Gastroesophageal sphincter (tissue), 4 donors: ENCODE results near the gene TNS1. TPM values are rescaled to one million over a fixed set of nuclear protein-coding genes. Genes with fewer than 3 reads are reported as not detected.
"Not testable (repeated sequence)": the region's sequence is repeated elsewhere in the genome, so short reads cannot be mapped to it uniquely, and the experiment has no call there.

Source experiments
- ATAC-seq: fragments of 150-250 bp; one replicate; pipeline ENCODE4 v1.9.1; 2016; ENCODE audit warnings: mild to moderate bottlenecking, moderate library complexity
- H3K27ac ChIP-seq, 4 donors: fragments of 200-600 bp; sonication (generic) in 3 of 4; 1 replicate in 3 of 4; 2 replicates in 1 of 4; pipeline ENCODE4 v1.5.1; 2016 to 2019
- H3K27me3 ChIP-seq: fragments of 200-600 bp; sonication (generic); one replicate; pipeline ENCODE4 v1.5.1; 2019
- H3K36me3 ChIP-seq, 2 donors: fragments of 200-600 bp; sonication (generic); one replicate each; pipeline ENCODE4 v1.5.1; 2019; ENCODE audit warnings: control low read depth in 1 of 2
- H3K4me1 ChIP-seq, 3 donors: fragments of 200-600 bp; sonication (generic); 1 replicate in 2 of 3; 2 replicates in 1 of 3; pipeline ENCODE4 v1.5.1; 2016 to 2019; ENCODE audit warnings: control low read depth in 2 of 3
- H3K4me3 ChIP-seq, 2 donors: fragments of 200-600 bp; sonication (generic); one replicate each; pipeline ENCODE4 v1.5.1; 2019; ENCODE audit warnings: mild to moderate bottlenecking in 1 of 2, moderate library complexity in 1 of 2
- H3K9me3 ChIP-seq, 3 donors: fragments of 200-600 bp; sonication (generic); one replicate each; pipeline ENCODE4 v1.5.1; 2017 to 2019; ENCODE audit warnings: control low read depth in 2 of 3
- CTCF ChIP-seq, 4 experiments: fragments of 200-600 bp in 2 of 4; fragments of 450-650 bp in 2 of 4; sonication (generic) in 1 of 4; IDR thresholded peaks; one replicate each; pipeline ENCODE4 v1.5.1; 2017 to 2019; ENCODE audit warnings: antibody characterized with exemption in 4 of 4, mild to moderate bottlenecking in 2 of 4, moderate library complexity in 2 of 4
- EP300 ChIP-seq: sonication (generic); formaldehyde crosslinking; IDR thresholded peaks from one replicate; pipeline ENCODE4 v1.6.1; 2017; ENCODE audit warnings: antibody characterized with exemption, mild to moderate bottlenecking
- POLR2A ChIP-seq, 2 donors: fragments of 450-650 bp; IDR thresholded peaks; one replicate each; pipeline ENCODE4 v1.6.1; 2017; ENCODE audit warnings: antibody characterized with exemption in 2 of 2, mild to moderate bottlenecking in 2 of 2, moderate library complexity in 1 of 2
- POLR2AphosphoS5 ChIP-seq: sonication (generic); formaldehyde crosslinking; IDR thresholded peaks from one replicate; pipeline ENCODE4 v1.6.1; 2017; ENCODE audit warnings: antibody characterized with exemption
- whole genome bisulfite sequencing, 2 donors: methylation state at CpG; one replicate each; pipeline ENCODE4 v1.1.5; 2018; ENCODE audit warnings: low coverage in 1 of 2; 5-methylcytosine and 5-hydroxymethylcytosine counted together
- total RNA-seq, 4 donors: library from RNA; depleted of rRNA; stranded (reverse); fragments of >200 nt; gene quantifications; one replicate each; pipeline ENCODE4 v1.1.0, GENCODE V29; 2016

TNS1 gene
- total RNA-seq, 4 donors from 2014 or later = 825 to 2,193 (median 1,462) TPM

- Histone ChIP-seq H3K4me1 (peaks cover 0 to 35% (median 16%) of the 10 kb centered on the region in 3 donors), H3K4me3 (no peak overlapping the region), H3K9me3 (no peaks in the 10 kb centered on the region), H3K36me3 (no peaks in the 10 kb centered on the region), H3K27me3 (no peaks in the 10 kb centered on the region), H3K27ac (no peak overlapping the region)
- WGBS, 2 donors = 56 to 80% methylated on average over 1 to 5 of the region's 12 CpGs
- ATAC-seq = no peak
- TF ChIP-seq POLR2A (IDR thresholded peaks at IDR 0.05) = no peak
- no peak for TF ChIP-seq EP300
- no peak for TF ChIP-seq CTCF (IDR thresholded peaks at IDR 0.05)
- no peak for TF ChIP-seq POLR2AphosphoS5
These were observed 18.8 kb upstream of the TNS1 start for GRCh38 chr2:218021536-218022071.

GRCh38 chr2:218020966-218021535 lies 18.3 kb upstream of the TNS1 start:
- no peaks in the 10 kb centered on the region for H3K9me3 ChIP-seq
- TF ChIP-seq EP300 (no peak), CTCF (IDR thresholded peaks at IDR 0.05) (no peak), POLR2A (IDR thresholded peaks at IDR 0.05) (no peak), POLR2AphosphoS5 (no peak)
- peaks cover 0 to 41% (median 16%) of the 10 kb centered on the region in 3 donors for H3K4me1 ChIP-seq
- 86% methylated on average over 3 of the region's 6 CpGs; no CpG with 5 or more reads in 1 of the 2 donors for WGBS, 2 donors
- H3K36me3 ChIP-seq = no peaks in the 10 kb centered on the region
- no peak overlapping the region for H3K27ac ChIP-seq
- H3K27me3 ChIP-seq = no peaks in the 10 kb centered on the region
- no peak for ATAC-seq
- no peak overlapping the region for H3K4me3 ChIP-seq

GRCh38 chr2:218020281-218020680 lies 17.5 kb upstream of the TNS1 start:
- no peaks in the 10 kb centered on the region for H3K27me3 ChIP-seq
- H3K27ac ChIP-seq = no peak overlapping the region
- H3K4me1 ChIP-seq = peaks cover 0 to 46% (median 16%) of the 10 kb centered on the region in 3 donors
- H3K4me3 ChIP-seq = no peak overlapping the region
- ATAC-seq = no peak
- no peak for TF ChIP-seq EP300
- TF ChIP-seq POLR2A (IDR thresholded peaks at IDR 0.05) = no peak
- TF ChIP-seq POLR2AphosphoS5 = no peak
- TF ChIP-seq CTCF (IDR thresholded peaks at IDR 0.05) = no peak
- no peaks in the 10 kb centered on the region for H3K36me3 ChIP-seq
- 100% methylated on average over 1 of the region's 5 CpGs; no CpG with 5 or more reads in 1 of the 2 donors for WGBS, 2 donors
- no peaks in the 10 kb centered on the region for H3K9me3 ChIP-seq

- Histone ChIP-seq H3K9me3 (no peaks in the 10 kb centered on the region), H3K27me3 (no peaks in the 10 kb centered on the region), H3K4me1 (peaks cover 0 to 46% (median 16%) of the 10 kb centered on the region in 3 donors), H3K36me3 (no peaks in the 10 kb centered on the region), H3K27ac (no peak overlapping the region), H3K4me3 (no peak overlapping the region)
- no peak for TF ChIP-seq POLR2A (IDR thresholded peaks at IDR 0.05)
- WGBS, 2 donors = 77% methylated on average over 5 of the region's 7 CpGs; no CpG with 5 or more reads in 1 of the 2 donors
- no peak for ATAC-seq
These were observed 16.7 kb upstream of the TNS1 start for GRCh38 chr2:218019411-218020060.

GRCh38 chr2:218018842-218019125 lies 16.0 kb upstream of the TNS1 start:
- H3K9me3 ChIP-seq, H3K4me3 ChIP-seq, H3K27me3 ChIP-seq, ATAC-seq, H3K36me3 ChIP-seq: not testable (repeated sequence)
- 92 to 100% methylated on average over 1 to 4 of the region's 4 CpGs for WGBS, 2 donors
- peak overlapping the region in 1 of 4 donors; percentile 26 for H3K27ac ChIP-seq
- H3K4me1 ChIP-seq = peaks cover 0 to 46% (median 16%) of the 10 kb centered on the region in 3 donors
